PC-9 (cell line): ENCODE results near the gene AVL9.

Experiments used
- EZH2 ChIP-seq: fragments of 200-600 bp; sonication (generic); IDR thresholded peaks from 2 replicates; pipeline ENCODE4 v1.8.0; 2017; ENCODE audit warnings: antibody characterized with exemption, low read depth
- TF ChIP-seq, protein P1 (sequence below): fragments of 200-600 bp; sonication (generic); conservative IDR thresholded peaks from 2 replicates; pipeline ENCODE4 v1.6.1; 2017; ENCODE audit warnings: mixed run types, antibody characterized with exemption, mild to moderate bottlenecking, moderate library complexity

GRCh38 chr7:32472015-32472414 lies 23.3 kb upstream of the AVL9 start:
- TF ChIP-seq, protein P1, sequence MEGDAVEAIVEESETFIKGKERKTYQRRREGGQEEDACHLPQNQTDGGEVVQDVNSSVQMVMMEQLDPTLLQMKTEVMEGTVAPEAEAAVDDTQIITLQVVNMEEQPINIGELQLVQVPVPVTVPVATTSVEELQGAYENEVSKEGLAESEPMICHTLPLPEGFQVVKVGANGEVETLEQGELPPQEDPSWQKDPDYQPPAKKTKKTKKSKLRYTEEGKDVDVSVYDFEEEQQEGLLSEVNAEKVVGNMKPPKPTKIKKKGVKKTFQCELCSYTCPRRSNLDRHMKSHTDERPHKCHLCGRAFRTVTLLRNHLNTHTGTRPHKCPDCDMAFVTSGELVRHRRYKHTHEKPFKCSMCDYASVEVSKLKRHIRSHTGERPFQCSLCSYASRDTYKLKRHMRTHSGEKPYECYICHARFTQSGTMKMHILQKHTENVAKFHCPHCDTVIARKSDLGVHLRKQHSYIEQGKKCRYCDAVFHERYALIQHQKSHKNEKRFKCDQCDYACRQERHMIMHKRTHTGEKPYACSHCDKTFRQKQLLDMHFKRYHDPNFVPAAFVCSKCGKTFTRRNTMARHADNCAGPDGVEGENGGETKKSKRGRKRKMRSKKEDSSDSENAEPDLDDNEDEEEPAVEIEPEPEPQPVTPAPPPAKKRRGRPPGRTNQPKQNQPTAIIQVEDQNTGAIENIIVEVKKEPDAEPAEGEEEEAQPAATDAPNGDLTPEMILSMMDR: no peak
- no peak for TF ChIP-seq EZH2
